GM18909 (cell line): ENCODE results near the gene FKBP1A.

Experiments used
- ATAC-seq: cut with Tn5 transposase; IDR thresholded peaks from one replicate; pipeline ENCODE4 v1.9.1; 2021; ENCODE audit warnings: mild to moderate bottlenecking; ENCODE audit not compliant: unreplicated experiment, poor library complexity

Gene FKBP1A

GRCh38 chr20:1322511-1323245, 70.2 kb downstream of the FKBP1A start:
- ATAC-seq = no peak

- no peak for ATAC-seq
Measured at GRCh38 chr20:1321654-1321939, 71.3 kb downstream of the FKBP1A start.

DNA sequence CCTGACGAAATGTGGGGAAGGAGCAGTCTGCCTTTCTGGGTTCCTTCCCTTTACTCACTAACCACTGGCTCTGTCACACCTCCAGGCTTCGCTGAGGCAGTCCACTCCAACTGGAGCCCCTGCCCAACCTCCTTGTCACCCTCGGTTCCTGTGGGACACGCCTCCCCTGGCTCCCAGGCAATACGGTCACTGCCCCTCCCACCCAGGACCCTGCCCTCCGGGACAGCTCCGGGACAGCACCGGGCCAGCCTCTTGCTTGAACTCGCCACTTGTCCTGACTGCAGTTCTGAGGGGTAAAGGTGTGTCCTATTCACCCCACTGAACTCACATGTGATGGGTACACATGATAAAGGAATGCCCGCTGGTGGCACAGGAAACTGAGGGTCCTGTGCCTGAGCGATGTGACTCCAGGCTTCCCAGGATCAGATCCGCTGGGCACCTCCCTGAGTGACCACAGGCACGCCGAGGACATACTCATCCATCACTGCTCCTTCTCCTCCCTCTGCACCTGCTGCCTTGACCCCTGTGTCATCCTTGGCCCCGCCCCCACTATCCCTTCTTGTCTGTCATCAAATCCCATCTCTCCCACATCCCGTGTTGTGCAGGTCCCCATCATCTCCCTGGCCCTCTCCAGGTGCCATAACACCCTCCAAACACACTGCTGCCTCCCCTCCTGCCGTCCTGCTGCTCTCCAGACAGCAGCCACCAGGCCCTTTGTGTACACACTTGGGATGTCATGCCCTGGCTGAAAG, 71.8 kb downstream of the FKBP1A start:
- no peak for ATAC-seq

DNA sequence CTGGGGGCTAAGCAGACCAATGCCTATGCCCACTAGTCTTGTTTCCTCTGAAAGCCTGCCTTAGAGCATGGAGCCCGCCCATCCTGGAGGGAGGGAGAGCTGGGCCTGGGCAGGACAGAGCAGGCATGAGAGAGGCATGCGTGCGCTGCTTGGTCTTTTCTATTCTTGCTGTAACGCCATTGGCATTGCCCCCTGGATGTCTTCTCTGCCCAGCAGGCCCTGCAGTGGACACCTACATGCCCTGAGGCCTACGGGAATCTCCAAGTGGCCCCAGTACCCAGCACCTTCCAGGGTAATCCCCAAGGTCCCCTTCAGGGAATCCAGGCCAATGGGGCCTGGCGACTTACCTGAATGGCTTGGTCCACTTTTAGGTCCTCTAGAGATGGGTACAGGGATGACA, 72.8 kb downstream of the FKBP1A start:
- no peak for ATAC-seq

DNA sequence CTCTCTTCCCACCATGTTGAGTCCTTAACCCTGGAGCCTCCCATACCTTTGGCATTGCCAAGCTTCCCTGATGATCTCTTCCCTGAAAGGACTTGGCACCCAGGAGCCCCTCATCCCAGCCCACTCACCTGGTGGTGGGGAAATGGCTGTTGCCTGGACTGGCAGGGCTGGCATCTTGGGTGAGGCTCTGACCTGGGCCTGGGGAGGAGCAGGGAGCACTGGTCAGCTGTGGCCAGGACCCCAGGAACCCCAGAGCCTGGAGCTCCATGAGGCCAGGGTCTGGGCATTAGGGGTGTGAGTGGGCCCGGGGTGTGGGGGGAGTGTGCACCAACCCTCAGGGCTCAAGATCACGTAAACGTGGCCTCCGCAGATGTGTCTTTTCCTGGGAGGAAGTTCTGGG, 73.4 kb downstream of the FKBP1A start:
- no peak for ATAC-seq

GRCh38 chr20:1319051-1319450, 73.8 kb downstream of the FKBP1A start:
- ATAC-seq = no peak
